NCI-H82 (cell line): ENCODE measurements around the gene DLST.

Experiments
- DNase-seq: peaks from one replicate; lab custom pipeline; 2025; lab: John Stamatoyannopoulos, UW

The DLST gene

DNA sequence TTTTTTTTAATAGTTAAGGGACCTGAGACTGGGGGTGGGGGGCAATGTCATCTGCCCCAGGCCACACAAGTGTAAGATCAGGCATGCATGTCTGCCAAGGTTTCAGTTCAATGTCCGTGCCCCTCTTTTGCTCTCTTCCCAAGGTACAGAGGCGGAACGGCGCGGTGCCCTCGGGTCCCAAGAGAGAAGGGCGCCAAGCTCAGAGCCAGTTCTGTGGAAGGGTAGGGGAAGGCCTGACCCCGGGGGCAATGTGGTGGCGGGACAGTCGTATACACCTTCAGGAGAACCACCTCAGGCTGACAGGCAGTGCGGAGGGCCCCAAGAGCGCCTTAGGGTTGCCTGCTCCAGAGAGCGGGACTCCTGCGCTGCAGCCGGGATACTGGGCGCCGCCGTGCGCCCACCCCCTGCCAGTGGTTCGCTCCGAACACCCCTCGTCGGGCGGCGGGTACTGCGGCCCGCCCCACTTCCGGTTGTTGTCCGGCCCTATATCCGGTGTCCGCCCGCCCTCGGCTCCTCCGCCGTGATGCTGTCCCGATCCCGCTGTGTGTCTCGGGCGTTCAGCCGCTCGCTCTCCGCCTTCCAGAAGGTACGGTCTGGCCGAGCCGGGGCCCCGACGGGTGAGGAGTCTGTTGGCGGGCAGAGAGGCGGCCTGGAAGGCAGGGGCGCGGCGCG is at the start of gene DLST:
DLST (plus strand) TSS at position 486 of the 672 bp plus-strand sequence; CDS start at position 524, 38 bp downstream.
- peak; percentile 87 for DNase-seq

- DNase-seq: no peak
These were observed 48.9 kb upstream of the DLST start for GRCh38 chr14:74832849-74833248.

DNA sequence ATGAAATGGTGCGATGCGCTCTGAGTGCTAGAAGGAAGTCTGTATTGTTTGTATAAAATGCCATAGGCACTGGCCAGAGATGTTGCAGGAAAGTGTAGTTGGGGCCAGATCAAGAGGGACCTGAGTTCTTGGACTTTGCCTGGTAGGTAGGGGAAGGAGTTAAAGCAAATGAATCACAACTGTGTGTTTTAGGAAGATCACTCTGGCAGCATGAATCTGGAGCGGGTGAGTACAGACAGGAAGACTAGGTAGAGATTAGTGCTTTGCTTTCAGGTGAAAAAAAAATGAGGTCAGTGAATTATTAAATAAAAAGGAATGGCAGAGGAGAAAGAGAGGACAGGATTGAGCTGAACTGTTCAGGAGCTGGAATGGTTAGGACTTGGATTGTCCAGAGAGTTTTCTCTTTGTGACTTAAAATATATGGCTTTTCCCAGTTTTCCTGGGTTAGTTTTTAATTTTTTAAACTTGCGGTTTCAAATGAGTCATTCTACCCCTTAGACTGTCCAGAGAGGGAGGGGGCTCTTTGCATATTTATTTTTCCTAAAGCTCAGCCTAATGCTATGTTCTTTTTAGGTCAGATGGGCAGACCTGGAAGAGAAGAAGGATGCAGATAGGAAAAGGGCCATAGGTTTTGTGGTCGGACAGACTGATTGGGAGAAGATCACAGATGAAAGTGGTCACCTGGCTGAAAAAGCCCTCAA is 46.9 kb upstream of the DLST start:
- no peak for DNase-seq

DNA sequence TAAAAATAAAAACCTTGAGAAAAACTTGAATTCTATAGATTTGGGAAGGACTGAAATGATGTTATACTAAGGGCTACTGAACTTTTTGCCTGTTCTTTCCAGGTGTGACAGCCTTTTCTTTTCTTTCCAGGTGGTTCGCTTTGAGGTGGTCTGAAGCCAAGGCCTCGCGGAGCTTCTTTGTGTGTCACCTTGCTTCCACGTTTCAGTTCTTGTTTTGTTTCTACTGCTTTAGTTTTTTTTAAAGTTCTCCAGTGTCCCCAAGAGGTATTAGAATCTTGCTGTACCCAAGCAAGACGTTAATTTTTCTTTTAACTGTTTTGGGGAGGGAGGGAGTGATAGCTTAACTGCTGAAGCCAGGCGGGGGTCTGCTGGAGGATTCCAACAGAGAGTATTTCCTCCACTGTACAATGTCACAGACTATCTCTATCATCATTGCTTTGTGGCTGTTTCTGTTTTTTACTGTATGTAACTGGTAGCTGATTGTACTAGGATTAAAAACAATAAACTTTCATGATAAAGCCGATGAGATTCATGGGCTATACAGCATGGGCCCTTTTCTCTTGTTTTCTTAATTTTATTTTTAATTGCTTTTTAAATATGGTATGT is 46.0 kb upstream of the DLST start:
- no peak for DNase-seq

DNA sequence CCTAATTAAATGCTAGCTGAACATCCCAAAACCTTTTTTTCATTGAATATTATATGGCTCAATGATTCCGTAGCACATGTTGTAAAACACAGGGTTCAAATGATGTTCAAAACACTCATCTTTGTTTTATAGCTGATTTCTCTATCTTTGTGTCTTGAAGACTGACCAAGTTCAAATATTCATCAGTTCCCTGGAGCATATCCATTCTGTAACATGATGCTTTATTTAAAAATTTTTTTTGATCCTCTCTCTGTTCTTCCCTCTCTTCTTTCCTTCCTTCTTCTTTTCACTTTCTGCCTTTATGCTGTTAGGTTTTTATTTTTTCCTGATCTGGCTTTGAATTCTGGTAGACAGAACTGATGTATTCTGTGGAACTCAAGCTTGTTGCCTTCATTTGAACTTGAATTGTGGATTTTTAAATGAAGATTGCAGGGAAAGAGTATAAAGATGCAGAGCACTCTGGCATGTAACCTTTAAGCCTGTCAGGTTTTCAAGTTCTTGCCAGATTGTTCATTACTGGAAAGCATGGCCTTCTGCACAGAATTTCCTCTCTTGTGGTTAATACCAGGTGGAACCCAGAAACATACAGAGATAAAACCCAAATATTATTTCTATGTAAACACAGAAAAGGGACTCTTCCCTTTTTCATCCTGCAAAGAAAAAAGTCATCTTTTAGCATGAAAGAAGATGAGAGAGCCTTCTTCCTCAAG is 45.3 kb upstream of the DLST start:
- DNase-seq: no peak

GRCh38 chr14:74838166-74838565 is 43.5 kb upstream of the DLST start:
- no peak for DNase-seq

- DNase-seq: no peak
These were observed 41.1 kb upstream of the DLST start for GRCh38 chr14:74840603-74841030.

- no peak for DNase-seq
These were observed 40.2 kb upstream of the DLST start for GRCh38 chr14:74841230-74842207.

DNA sequence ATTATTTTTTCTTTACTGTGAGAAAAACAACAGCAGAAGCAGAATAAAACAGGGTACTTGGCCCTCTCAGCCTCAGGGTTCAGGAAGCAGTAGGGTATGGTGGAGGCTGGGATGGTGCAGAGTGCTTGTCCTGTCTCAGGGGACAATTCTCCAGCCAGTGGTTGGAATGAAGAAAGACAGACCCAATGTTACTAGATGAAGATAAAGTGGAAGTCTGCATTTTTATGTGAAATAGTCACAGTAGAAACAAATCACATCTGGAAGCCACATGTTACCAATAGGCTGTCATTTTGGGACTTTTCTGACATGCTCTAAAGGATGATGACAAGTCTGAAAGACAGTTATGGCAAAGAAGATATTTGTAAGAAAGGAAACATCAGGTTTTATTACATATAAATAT is 38.1 kb upstream of the DLST start:
- DNase-seq: no peak

DNA sequence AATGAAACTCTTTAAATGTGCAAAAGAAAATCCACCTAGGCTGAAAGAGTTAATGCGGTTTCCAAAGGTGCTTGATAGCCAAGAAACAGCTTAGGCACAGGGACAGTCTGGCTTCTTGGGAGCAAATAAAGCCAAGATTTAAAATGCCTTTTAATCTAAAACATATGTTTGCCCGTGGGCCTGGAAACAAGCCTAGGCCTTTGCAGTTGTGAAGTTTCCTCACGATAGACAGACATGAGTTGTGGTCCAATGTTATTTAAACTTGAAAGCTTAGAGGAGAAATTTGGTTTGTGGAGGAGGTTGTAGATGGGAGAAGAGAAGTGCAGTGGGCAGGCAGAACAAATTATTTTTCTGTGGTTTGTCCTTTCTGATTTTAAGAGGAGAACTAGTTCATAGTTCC is 35.5 kb upstream of the DLST start:
- peak; percentile 49 for DNase-seq

DNA sequence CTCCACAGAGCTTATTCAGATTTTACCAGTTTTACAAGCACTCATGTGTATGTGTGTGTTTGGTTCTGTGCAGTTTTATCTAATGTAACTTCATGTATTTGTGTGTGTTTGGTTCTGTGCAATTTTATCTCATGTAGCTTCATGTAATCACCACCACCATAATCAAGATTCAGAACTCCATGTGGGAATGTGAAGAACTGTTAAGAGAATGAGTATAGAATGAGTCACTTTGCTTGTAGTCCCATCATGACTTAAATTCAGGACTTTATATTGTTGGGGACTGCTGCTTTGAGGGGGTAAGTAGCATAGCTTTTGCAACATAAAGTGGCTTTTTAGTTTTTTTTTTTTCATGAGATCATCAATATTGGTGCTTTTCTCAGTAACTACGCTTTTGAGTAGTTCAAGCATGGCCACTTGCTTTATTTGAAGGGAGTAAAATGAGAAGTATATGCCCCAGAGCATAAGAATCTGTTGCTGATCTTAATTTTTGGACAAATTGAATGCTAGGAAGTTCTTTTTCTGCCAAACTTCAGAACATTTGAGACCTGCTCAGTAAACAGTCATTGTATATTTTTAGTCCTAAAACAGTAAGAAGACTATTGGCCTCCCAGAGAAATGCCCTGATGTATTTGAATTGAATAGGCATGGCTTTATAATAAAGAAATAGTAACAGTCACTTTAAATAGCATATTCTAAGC is 34.6 kb upstream of the DLST start:
- DNase-seq: no peak

- DNase-seq: no peak
These were observed 32.9 kb upstream of the DLST start for GRCh38 chr14:74848768-74849167.

- DNase-seq: no peak
These were observed 28.7 kb upstream of the DLST start for GRCh38 chr14:74852922-74853530.

- no peak for DNase-seq
These were observed 28.1 kb upstream of the DLST start for GRCh38 chr14:74853581-74853980.

DNA sequence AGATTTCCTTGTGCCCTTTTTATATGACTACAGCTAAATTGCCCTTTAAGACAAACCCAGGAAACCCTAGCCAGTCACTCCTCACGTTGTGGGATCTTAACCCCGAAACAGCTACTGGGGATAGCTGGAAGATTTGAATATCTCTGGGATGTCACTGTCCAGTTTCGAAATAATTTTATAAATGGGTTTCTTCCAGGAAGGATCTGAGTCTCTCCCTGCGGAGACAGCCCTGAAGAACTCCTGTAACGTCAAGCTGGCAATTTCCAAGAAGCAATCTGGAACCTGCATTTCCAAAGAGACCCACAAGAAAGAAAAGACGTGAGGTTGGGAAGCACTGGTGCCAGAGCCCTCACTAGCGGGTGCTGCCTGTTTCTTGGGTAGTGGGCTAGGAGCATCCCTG is 26.7 kb upstream of the DLST start:
- no peak for DNase-seq

DNA sequence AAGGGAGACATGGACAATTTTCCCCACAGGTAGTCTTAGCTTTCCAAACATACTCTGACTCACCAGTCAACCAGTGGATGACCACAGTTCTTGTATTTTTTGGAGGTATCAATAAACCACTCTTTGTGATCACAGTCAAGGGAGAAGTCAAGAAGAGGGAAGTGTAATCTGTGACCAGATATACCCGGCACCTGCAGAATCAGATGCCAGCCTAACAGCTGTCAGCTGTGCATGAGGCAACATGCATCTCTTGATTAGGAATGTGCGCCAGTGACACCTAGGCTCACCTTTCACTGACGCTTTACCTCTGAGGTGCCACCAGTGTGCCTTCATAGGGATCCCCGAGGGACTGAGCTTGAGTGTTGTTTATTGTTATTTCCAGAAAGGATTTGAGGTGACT is 25.8 kb upstream of the DLST start:
- DNase-seq: no peak

DNA sequence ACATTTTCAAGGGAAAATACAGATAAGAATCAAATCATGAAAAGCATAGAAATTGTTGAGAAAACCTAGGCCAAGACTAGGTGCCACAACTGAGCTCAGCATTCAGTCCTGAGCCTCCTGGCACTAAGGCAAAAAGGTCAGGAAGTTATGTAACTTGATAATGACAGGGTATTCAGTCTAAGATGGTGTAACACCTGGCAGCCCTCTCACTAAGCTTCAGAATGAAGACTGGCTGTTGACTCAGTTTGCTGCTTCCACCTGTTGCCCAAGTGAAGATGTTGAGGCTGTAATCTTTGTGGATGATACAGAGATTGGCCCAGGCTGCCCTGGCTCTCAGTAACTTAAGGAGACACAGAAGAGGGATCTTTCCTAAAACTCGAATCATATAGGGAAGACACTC is 25.4 kb upstream of the DLST start:
- DNase-seq: no peak

GRCh38 chr14:74858022-74858421 is 23.7 kb upstream of the DLST start:
- DNase-seq: no peak

- peak; percentile 14 for DNase-seq
These were observed 21.8 kb upstream of the DLST start for GRCh38 chr14:74859757-74860552.
